NCI-H82 treated with DMSO at 0.1 percent for 48 hours (cell line): ENCODE results near the gene RENBP.
A peak's percentile ranks its signal among the peaks of the same experiment; 100 is the strongest.

Source experiments
- DNase-seq: peaks from one replicate; lab custom pipeline; 2025; ENCODE audit not compliant: unreplicated experiment; lab: John Stamatoyannopoulos, UW

Gene RENBP

DNA sequence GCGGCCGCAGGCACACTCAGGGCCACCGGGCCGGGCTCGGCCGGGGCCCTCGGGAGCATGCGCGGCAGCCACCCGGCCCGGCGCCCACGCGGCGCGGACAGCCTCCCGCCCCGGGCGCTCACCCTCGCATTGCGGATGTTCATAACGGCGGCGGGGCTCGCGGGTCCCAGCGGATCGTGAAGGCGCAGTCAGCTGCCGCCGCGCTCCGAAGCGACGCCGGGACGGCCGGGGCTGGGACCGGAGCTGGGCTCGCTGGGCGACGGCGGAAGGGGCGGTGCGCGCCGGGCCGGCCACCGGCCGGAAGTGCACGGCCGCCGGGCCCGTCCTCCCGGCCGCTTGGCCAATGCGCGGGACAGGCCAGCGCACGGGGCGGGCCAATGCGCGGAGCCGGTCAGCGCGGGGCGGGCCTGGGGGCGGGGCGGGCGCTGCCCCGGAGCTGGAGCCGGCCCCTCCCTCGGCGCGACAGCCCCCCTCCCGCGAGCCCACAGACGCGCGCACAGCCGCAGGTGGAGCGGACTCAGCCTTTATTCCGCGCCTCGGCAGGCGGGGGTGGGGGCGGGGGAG lies 9.6 kb downstream of the RENBP start, which contains the start of gene NAA10:
TSS of gene NAA10 (minus strand) at position 276 of the 564 bp plus-strand sequence. CDS start at position 143, 133 bp downstream.
- DNase-seq, result peak; percentile 24

DNA sequence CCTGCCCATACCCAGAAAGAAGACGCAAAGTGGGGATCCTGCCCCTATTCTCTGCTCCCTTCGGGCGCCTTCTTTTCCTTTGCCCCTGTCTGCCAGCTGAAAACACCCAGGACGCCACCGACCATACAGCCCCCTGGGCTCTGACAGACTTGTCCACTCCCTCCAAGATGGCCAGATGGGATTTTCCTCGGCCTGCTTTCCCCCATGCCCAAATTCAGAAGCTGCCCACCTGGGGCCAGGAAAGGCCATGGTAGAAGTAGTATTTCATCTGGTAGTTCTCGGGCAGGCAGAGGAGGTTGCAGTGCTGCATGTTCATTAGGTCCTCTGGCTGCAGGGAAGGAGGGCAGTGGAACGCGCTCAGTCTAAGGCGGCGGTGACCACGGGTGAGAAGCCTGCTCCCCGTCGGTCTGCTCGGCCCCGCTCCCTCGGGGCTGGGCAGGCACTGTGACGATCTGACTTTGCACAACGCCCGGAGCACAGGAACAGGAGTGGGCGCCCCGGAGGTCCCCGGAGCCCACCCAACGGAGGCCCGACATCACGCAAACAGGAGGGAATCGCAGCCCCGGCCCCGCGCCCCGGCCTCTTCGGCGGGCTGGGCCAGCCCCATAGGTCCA lies 10.2 kb downstream of the RENBP start:
- DNase-seq, result no peak

DNA sequence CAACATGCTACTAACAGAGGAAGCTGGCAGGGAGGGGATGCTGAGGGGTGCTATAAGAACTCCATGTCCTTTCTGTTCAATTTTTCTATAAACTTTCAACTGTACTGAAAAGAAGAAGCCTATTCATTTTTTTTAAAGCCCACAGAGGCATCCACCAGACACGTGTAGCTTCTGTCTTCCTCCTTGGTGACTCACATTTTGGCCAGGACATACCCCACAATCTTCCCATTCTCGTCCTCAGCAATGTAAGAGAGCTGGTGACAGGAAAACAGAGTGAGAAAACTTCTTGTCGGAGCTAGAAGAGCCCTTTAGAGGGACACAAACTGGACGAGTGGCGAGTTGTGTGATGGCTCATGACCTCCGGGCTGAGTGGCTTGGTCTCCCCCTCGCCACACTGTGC lies 10.7 kb downstream of the RENBP start:
- DNase-seq, result no peak

DNA sequence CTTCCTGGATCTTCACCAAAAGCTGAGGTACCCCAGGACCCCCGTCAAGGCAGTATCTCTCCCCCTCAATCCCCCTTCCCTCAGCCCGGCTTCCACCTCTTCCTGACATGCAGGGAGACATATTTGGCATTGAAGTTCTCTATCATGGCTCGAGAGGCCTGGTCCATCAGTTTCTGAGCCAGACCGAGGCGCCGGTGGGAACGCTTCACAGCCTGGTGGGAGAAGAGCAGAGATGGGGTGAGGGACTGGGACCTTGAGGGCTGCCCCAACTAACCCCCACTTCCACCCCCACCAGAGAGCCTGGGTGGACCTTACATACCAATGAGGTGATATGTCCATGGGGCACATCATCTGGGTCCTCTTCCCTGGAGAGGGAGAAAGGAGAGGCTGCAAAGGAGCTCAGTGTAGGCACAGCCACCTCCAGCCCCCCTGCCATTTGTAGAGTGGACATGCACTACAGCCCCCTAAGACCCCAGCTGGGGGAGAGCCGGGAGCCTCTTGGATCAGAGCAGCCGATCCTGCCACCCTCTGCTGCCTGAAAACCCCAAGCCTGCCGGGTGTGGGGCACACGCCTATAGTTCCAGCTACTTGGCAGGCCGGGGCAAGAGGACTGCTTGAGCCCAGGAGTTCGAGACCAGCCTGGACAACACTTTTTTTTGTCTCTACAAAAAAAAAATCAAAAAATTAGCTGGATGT lies 12.1 kb downstream of the RENBP start:
- DNase-seq, result no peak

- no peak for DNase-seq
These were observed 12.7 kb downstream of the RENBP start for GRCh38 chrX:153931748-153932147.

DNA sequence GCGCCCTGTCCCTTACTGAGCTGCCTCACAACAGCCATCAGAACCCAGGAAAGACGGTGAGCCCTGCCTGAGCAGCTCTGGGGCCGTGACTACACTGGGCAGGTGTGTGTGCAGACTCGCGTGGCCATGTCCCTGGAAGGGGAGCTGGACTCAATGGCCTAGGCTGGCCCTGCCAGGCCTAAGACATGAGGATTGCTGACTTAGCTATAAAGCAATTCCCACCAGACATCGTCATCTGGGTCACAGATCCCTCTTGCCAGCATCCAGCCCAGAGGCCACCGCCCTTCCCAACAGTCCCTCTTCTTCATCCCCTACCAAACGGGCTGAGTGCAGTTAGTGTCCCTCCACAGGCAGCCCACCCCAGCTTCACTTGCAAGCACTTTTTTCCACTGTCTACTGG lies 13.3 kb downstream of the RENBP start:
- DNase-seq, result no peak

DNA sequence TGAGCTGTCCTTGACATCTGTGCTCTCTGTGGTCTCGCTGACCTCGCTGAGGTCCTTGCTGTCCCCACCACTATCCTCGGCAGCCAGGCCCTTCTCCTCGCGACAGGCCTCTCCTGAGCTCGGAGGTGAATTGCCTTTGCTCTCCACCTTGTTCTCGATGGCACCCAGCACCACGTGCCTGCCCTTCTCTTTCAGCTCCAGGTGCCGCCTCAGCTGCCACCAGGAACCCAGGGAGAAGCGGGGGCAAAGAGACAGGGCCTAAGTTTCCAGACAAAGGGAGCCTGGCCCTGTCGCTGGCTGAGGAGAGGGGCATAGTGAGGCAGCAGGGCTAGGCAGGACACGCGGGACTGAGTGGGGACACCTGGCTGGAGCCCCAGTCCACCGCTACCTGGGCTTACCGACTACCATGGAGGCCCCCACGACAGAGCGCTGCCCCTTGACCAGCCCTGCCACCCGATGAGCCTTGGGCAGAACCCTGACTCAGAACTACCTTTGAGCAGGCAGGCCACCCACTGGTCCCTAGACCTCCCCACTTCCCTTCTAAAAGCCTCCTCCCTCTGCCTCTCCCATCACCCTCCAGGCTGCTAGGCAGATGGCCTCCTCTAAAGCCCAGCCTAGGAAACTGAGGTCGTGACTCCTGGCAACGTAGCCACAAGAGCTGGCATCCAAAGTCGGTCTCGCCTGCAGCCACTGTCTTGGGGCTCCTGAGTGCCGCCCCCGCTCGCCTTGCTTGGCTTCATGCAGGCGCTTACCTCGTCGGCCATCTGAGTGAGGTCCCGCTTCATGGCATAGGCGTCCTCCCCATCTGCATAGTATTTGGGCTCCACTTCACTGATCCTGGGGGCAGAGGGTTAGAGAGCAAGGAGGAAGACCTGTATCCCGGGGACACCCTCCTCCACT lies 14.2 kb downstream of the RENBP start:
- no peak for DNase-seq

- DNase-seq, result no peak
These were observed 14.9 kb downstream of the RENBP start for GRCh38 chrX:153929576-153929975.

- DNase-seq, result no peak
These were observed 15.6 kb downstream of the RENBP start for GRCh38 chrX:153928846-153929245.

- peak; percentile 99 for DNase-seq
These were observed 16.3 kb downstream of the RENBP start for GRCh38 chrX:153927922-153928760.

- DNase-seq, result no peak
These were observed 16.8 kb downstream of the RENBP start for GRCh38 chrX:153927672-153927921.

- DNase-seq, result no peak
These were observed 17.4 kb downstream of the RENBP start for GRCh38 chrX:153926858-153927671.

DNA sequence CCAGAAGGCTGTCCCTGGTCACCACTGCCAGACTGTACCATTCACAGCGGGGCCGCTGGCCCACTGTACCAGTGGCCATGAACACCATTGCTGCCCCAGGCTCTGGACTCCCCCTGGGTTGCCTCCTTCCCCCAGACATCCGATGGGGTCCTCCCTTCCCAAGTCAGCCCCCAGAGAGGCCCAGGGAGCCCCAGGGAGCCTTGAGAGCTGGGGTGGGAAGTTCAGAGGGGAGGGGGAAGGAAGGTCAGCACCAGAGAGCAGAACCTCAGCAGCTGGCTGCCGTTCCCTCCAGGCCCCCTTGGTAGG lies 17.9 kb downstream of the RENBP start:
- DNase-seq, result no peak

- DNase-seq, result no peak
These were observed 18.5 kb downstream of the RENBP start, which contains the start of gene ARHGAP4 for GRCh38 chrX:153925739-153926551. TSS of gene ARHGAP4 (minus strand) at chrX:153926264. CDS start at chrX:153926202, 62 bp downstream.

- no peak for DNase-seq
These were observed 19.1 kb downstream of the RENBP start for GRCh38 chrX:153925387-153925738.

DNA sequence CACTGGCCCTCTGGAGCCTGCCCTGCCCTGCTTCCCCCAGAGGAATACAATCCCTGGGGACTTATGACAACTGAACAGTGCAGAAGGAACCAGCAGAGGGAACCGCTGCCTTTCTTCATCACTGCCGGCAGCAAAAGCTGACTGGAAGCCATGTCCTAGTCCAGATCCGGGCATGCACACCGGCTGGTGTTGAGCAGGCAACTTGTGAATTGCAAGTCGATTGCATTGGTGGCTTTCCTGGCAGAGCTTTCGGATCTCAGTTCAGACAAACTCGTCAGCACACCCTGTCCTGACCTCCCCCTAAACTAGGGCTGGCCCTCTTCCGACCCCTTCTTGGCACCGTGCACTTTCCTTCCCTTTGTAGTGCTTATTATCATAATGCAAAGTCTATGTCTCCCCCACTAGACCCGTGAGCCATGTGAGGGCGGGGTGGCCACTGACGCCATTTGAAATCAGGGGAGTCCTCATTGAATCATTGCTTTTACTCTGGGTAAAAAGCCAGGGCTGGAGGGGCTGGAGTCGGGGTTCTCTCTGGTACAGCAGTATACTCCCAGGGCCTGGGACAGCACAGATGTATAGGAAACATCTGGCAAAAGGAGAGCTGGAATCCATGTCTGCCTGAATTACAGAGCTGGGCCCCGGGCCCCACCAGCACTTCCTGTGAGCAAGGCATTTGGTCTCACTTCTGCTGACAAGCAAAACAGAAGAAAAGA lies 20.1 kb downstream of the RENBP start:
- peak; percentile 49 for DNase-seq

DNA sequence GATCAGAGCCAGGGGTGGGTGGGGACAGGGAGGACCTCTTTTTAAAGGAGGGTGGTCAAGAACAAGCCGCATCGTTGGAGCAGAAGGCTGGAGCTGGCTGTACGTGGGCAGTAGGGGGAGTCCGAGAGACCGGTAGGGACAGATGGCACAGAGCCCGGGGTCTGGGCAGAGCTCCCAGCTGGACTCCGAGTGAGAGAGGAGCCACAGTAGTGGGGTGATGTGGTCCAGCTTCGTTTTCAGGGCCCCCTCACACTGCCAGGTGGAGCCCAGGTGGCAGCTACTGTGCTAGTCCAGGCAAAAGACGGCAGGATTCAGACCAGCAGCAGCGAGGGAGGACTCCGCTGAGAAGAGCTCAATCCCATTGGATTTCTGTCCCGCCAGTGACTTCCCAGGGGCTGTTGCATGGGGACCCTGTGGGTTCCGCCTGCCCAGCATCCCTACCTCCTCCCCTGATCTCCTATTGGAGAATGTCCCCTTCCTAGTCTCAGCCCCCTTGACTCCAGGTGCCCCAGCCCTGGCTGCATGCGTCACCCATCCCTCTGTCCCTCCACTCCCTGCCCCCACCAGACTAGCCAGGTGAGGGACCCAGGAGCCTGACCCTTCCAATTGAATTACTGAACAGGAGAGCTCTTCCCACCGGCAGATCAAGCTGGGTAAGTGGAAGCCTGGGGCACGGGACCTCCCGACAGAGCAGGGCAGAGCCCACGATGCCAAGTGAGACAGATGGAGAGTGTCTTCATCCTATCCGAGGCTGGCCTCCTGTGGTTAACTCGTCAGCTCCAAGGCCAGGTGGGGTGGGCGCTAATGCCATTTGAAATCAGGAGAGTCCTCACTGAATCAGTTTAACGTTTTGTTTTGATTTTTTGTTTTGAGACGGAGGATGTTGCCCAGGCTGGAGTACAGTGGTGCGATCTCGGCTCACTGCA lies 21.2 kb downstream of the RENBP start:
- peak; percentile 49 for DNase-seq
